GM18867 (cell line): Measurements from ENCODE around the gene DCN.

ENCODE experiments used
- ATAC-seq: cut with Tn5 transposase; IDR thresholded peaks from one replicate; pipeline ENCODE4 v1.9.1; 2021; ENCODE audit warnings: mild to moderate bottlenecking, moderate library complexity; ENCODE audit not compliant: unreplicated experiment

Gene DCN

DNA sequence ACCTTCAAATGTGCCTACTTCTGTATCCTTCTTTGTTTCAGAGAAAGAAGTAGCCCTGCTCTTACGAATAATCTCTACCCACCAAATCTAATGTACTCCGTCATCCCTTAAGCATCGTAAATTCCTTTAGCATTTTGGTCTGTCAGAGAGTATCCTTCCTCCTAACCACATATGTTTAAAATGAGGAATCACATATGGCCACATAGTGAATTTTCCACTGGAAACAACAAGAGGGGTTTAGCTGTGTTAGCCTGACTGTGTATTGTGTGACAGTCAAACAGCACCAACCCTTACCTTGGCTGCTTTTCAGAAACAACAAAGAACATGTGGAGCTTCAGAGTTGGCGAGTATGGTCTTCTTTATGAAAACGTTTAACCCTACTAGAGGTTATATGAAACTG lies 76.8 kb downstream of the DCN start:
- ATAC-seq = no peak

DNA sequence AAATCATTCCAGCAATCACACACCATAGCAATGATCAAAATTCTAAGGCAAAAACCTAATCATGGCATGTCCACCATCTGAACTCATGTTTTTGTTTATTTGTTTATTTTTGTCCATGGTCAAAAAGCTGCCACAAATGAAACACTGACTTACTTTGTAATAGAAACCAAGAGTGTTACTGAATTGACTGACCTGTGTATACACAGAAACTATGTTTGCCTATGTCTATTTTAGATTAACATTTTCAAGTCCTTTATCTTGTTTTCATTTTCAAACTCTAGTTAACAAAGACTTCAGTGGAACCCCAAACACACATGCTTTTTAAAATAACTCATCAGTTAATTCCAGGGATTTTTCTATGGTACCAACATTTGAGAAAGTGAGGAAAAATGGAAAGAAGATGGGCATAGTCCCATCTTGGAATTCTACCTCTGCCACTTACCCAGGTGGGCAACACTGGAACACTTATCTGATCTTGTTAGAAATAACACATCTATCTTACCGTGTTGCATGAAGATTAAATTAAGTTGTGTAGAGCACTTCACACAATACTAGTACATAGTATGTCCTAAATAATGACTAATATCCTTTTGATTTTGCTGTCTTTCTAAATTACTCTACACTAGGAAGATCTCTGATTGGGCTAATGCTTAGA lies 77.7 kb downstream of the DCN start:
- ATAC-seq = peak; percentile 90

DNA sequence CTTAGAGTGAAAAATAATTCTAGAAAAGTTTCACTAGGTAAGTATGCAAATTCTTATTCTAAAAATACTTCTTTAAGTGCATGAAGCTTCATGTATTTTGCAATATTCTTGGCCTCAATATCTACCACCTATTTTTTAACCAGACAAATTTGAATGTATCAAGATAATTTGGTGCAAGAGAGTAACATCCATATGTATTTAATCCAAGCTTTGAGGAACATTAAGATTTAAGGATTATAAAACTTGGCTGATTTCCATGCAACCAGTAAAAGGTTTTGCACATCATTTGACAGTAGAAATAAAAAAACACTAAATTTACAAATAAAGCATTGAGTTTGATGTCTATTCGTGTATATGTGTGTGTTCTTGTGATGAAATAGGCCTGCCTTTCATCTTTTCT lies 79.0 kb downstream of the DCN start:
- no peak for ATAC-seq

DNA sequence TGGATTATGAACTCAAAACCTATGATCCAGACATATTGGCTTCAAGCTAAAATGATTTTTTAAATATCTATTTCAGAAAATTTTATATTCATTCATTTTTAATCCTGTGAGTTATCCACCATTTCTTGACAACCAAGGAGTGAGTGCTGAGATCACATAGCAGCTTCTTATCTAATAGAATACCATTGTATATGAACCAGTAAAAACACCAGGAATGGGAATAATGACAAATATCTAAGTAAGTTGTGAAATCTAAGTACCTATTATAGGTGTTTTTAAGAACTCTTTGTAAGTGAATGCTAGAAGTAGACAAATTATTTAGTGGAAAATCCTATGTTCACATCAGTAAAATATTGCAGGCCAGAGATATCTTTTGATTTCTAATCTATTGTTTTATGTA lies 79.5 kb downstream of the DCN start:
- no peak for ATAC-seq

DNA sequence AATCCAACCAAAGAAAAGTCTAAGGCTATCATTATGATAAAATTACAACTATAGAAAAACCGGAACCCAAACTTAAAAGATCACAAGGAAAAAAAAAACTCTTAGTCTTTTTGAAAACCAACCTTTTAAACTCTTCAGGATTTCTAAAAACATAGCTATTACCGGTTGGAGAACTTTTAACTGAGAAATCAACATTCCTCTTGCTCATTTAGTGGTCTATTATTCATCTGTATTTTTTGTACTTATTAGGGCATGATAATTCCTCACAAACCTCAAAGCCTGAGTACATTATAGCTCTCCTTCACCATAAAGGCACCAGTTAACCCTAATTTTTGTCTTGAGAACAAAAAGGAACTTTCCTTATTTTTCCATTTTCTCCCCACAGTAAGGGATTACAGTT lies 81.7 kb downstream of the DCN start:
- no peak for ATAC-seq

DNA sequence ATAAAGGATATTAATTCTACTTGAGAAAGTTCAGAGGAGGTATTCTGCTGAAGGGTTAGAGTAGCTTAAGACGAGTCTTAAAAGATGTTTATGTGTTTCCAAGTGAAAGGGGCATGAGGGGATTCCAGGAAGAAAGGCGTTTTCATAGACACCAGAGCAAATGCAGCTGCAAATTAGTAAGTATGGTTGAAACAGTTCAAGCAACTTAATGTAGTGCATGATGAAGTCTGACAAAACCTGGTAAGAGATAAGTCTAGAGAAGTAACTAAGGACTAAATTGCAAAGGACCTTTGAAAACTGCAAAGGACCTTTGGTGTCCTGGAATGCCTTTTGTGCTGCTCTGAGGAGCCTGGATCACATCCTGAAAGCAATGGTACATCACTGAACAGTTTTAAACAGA lies 82.8 kb downstream of the DCN start:
- no peak for ATAC-seq

DNA sequence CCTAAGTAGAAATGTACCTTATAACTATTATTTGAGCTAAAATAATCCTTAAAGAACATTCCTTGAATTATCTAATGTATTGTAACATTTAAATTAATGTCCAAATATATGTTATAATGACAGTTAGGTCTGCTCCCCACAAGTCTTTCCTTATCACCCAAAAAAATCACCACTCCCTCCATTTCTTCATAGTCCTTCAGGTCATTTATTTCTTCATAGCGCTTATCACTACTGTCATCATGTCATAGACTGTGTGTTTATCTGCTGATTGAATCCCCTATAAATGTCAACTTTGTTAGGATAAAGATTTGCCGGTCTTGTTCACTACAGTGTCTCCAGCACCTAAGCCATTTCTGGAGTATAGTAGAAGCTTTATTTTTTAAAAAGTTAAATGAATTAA lies 83.3 kb downstream of the DCN start:
- no peak for ATAC-seq

DNA sequence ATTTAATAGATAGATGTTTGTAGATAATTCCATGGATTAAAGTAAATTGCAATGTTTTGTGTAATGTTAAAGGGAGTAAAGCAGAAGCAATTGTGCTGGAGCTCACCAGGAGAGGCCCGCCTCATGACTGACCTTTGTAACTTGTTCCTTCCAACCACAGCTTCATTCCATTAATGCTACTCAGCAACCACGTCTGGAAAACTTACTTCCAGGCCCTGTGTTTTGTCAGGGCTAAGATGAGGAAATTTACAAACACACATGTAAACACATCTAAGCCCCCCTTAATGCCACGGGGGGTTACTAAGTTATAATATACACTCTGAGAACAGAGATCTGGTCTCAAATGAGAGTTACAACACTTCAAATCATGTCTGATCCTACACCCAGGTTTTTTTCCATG lies 83.7 kb downstream of the DCN start:
- ATAC-seq = no peak

DNA sequence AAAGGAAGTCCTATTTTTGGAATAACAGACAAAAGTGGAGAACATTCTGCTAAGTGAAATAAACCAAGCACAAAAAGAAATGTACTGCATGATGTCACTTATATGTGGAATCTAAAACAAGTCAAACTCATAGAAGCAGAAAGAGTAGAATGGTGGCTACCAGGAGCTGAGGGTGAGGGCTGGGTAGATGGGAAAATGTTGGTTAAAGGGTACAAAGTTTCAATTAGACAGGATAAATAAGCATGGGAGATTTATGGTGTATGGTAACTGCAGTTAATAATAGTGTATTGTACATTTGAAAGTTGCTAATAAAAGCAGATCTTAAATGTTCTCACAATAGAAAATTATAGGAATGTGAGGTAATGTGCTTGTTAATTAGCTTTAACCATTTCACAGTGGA lies 84.2 kb downstream of the DCN start:
- no peak for ATAC-seq

DNA sequence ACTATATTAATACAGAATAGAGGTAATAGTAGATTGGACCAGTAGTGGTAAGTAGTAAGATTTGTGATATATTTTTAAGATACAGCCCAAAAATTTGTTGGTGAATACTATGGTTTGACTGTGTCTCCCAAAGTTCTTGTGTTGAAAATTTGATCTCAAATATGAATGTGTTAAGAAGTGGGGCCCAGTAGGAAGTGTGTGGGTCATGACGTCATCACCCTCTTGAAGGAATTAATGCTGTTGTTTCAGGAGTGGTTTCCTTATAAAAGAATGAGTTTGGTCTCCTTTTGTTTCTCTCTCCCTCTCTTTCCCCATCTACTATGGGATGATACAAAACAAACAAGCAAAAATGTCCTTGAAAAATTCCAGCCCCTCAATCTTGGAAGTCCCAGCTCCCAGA lies 87.7 kb downstream of the DCN start:
- ATAC-seq = no peak

DNA sequence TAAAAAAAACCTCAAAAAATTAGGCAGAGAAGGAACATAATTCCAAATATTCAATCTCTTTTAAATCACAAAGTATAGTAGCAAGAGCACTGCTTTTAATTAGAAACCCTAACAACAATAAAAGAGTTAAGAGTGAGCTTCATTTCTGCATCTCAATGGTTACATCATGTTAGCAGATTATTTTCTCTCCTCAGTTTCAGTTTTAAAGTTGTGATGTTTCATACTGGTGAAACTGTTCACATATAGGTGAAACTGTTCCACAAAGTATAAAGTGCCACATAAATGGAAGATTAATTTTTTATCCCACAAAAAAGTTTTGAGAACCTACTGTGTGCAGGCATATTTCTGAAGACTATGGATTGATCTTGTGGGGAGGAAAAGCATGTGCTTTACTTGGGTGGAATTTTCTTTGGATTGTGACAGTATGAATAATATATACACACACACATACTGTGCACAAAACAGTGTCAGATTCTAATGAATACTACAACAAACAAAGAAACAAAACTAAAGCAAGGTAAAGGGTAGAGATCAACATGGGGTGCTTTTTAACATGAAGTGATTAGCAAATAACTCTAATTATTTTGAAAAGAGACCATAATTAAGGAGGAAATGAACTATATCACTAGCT lies 88.5 kb downstream of the DCN start:
- no peak for ATAC-seq

DNA sequence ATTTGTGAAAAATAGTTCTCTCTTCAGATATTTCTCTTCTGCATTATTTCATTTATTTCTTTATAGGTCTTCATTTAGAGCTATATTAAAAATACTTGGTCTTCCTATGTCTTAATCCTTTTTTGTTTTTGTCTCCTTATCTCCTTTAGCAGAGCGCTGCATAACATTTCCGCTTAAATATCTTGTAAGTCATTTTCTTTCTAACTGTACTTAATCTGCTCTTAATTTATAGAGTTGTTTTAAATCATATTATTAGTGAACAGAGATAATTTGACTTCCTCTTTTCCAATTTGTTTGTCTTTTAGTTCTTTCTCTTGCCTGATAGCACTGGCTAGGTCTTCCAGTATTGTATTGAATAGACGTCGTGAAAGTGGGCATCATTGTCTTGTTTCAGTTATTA lies 89.3 kb downstream of the DCN start:
- ATAC-seq = no peak

DNA sequence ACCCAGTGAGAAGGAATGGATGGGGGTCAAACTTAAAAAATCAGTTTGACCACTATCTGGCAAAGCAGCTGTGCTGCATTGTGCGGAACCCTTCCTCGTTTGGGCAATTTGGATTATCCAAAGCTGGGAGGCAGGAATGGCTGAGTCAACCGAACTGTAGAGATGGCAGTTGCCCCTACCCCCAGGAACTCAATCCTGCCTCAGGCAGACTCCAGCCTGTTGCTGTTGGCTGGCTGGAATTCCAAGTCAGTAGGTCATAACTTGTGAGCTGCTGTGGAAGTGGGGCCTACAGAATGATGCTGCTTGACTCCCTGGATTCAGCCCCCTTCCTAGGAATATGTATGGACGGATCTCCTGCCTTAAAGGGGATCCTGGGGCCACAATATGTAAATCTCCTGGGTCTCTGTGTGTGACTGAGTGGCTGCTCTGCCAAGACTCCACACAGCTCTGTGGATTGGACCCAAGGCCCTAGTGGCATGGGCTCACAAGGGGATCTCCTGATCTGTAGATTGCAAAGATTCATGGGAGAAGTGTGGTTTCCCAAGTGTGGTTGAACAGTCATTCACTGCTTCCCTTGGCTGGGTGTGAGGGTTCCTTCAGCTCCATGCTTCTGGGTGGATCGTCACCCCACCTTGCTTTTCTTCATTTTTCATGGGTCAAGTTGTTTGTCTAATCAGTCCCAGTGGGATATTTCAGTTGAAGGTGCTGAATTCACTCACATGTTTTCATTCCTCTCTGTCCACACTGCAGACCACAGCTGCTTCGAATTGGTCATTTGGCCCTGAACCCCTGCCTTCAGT lies 90.5 kb downstream of the DCN start:
- ATAC-seq = no peak
